GM19372 (cell line): ENCODE measurements around the gene MPHOSPH9.

Source experiments
- ATAC-seq: cut with Tn5 transposase; IDR thresholded peaks from one replicate; pipeline ENCODE4 v1.9.1; 2021; ENCODE audit warnings: mild to moderate bottlenecking, low read depth, moderate library complexity; ENCODE audit not compliant: unreplicated experiment

MPHOSPH9 gene

GRCh38 chr12:123106640-123107359 lies 126.1 kb downstream of the MPHOSPH9 start:
- no peak for ATAC-seq

GRCh38 chr12:123105211-123105826 lies 127.6 kb downstream of the MPHOSPH9 start:
- ATAC-seq: no peak

DNA sequence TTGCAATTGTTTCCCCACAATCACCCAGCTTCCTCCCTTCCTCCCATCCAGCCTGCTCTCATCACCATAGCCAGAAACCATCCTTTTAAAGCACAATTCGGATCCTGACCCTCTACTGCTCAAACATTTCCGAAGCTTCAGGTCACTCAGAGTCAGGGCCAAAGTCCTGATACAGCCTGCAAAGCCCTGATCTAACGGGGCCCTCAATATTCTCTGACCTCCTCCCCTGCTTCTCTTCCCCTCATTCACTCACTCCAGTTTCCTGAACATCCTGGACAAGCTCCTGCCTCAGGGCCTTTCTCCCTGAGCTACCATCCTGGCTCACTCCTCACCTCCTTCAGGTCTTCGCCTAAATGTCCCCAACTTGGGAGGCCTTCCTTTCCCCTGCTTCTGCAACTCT lies 128.1 kb downstream of the MPHOSPH9 start:
- ATAC-seq: no peak
